Fibroblast of lung (primary cell): ENCODE measurements around the gene JPH3. TPM values are rescaled to one million over a fixed set of nuclear protein-coding genes. Genes with fewer than 3 reads are reported as not detected.
"Not testable (repeated sequence)": the region's sequence is repeated elsewhere in the genome, so short reads cannot be mapped to it uniquely, and the experiment has no call there.

Source experiments
- DNase-seq, 2 donors: peaks; one replicate each; pipeline versions ENCODE4 v3.0.0 to v3.0.0-alpha.2; 2010; ENCODE audit warnings: low read depth in 2 of 2
- H2AFZ ChIP-seq: 2 replicates; pipeline ENCODE4 v1.5.1; 2012; ENCODE audit warnings: low read length, control low read depth, inconsistent platforms
- H3K27ac ChIP-seq: 2 replicates; pipeline ENCODE4 v1.5.1; 2011; ENCODE audit warnings: low read length, control low read depth; ENCODE audit not compliant: insufficient read depth
- H3K27me3 ChIP-seq: 2 replicates; pipeline ENCODE4 v1.5.1; 2011; ENCODE audit warnings: mild to moderate bottlenecking, low read length; ENCODE audit not compliant: control insufficient read depth, insufficient read depth
- H3K36me3 ChIP-seq: 2 replicates; pipeline ENCODE4 v1.5.1; 2011; ENCODE audit warnings: low read length; ENCODE audit not compliant: control insufficient read depth, insufficient read depth
- H3K4me1 ChIP-seq: 2 replicates; pipeline ENCODE4 v1.5.1; 2011; ENCODE audit warnings: low read length; ENCODE audit not compliant: control insufficient read depth, insufficient read depth; ENCODE audit errors: extremely low read depth
- H3K4me2 ChIP-seq: 2 replicates; pipeline ENCODE4 v1.5.1; 2011; ENCODE audit warnings: low read length, control low read depth; ENCODE audit not compliant: insufficient read depth; ENCODE audit errors: extremely low read depth
- H3K4me3 ChIP-seq, 4 experiments: fragments of 200-600 bp in 1 of 4; sonication (generic) in 1 of 4; replicated peaks in 1 of 4; 2 replicates each; pipeline ENCODE4 v1.5.1; 2011 to 2016; ENCODE audit warnings: low read length in 4 of 4, low read depth in 3 of 4, mild to moderate bottlenecking in 3 of 4, control low read depth in 2 of 4, inconsistent platforms in 1 of 4, mixed read lengths in 1 of 4; ENCODE audit not compliant: insufficient read depth in 1 of 4; ENCODE audit errors: control extremely low read depth in 1 of 4
- H3K79me2 ChIP-seq: 2 replicates; pipeline ENCODE4 v1.5.1; 2012; ENCODE audit warnings: mild to moderate bottlenecking, low read length, inconsistent platforms; ENCODE audit not compliant: control insufficient read depth, insufficient read depth
- H3K9ac ChIP-seq: 2 replicates; pipeline ENCODE4 v1.5.1; 2011; ENCODE audit warnings: mild to moderate bottlenecking, low read length, control low read depth; ENCODE audit not compliant: insufficient read depth
- H3K9me3 ChIP-seq: 2 replicates; pipeline ENCODE4 v1.5.1; 2012; ENCODE audit warnings: low read depth, low read length; ENCODE audit not compliant: control insufficient read depth, insufficient read depth
- H4K20me1 ChIP-seq: 2 replicates; pipeline ENCODE4 v1.5.1; 2011; ENCODE audit warnings: low read length; ENCODE audit not compliant: control insufficient read depth, insufficient read depth; ENCODE audit errors: extremely low read depth
- CTCF ChIP-seq, 2 donors: IDR thresholded peaks in 1 of 2; conservative IDR thresholded peaks in 1 of 2; 1 replicate in 1 of 2; 2 replicates in 1 of 2; pipeline ENCODE4 v1.5.1; 2011 to 2012; ENCODE audit warnings: low read length in 2 of 2, control low read depth in 1 of 2, inconsistent platforms in 1 of 2, low read depth in 1 of 2, mild to moderate bottlenecking in 1 of 2
- EZH2 ChIP-seq: IDR thresholded peaks from 2 replicates; pipeline ENCODE4 v1.5.1; 2012; ENCODE audit warnings: low read length, control low read depth, mild to moderate bottlenecking; ENCODE audit errors: missing control alignments
- polyA plus RNA-seq, 2 donors: library from polyadenylated mRNA; depleted of rRNA in 1 of 2; stranded (reverse) in 1 of 2; unstranded in 1 of 2; fragments of >200 nt; gene quantifications; 2 replicates each; pipeline ENCODE4 v1.2.1, GENCODE V29; 2011 to 2012; ENCODE audit warnings: missing spikeins in 1 of 2
- total RNA-seq: library from RNA; depleted of rRNA; stranded (reverse); fragments of >200 nt; gene quantifications from 2 replicates; pipeline ENCODE4 v1.2.1, GENCODE V29; 2014

Gene JPH3
- total and polyA plus RNA-seq, 2 donors (not counting 1 experiment from before 2014, with no cell fraction given), result 0.01 TPM; not detected in 1

- H3K36me3 ChIP-seq, result no peaks in the 10 kb centered on the region
- no peak overlapping the region for H3K9ac ChIP-seq
- H3K4me3 ChIP-seq, result no peak overlapping the region
- no peak overlapping the region for H3K27ac ChIP-seq
- DNase-seq, result no peak
- peaks cover 9% of the 10 kb centered on the region for H3K4me1 ChIP-seq
- no peaks in the 10 kb centered on the region for H3K9me3 ChIP-seq
- no peak overlapping the region for H3K4me2 ChIP-seq
- H2AFZ ChIP-seq, result no peak overlapping the region
- no peaks in the 10 kb centered on the region for H4K20me1 ChIP-seq
- H3K79me2 ChIP-seq, result no peaks in the 10 kb centered on the region
- TF ChIP-seq CTCF (conservative IDR thresholded peaks at IDR 0.05 in 1 of 2, IDR thresholded peaks at IDR 0.05 in 1 of 2; ENCODE audit: low read depth in 1 of 2, low read length in 2 of 2) (no peak), EZH2 (no peak)
- no peaks in the 10 kb centered on the region for H3K27me3 ChIP-seq
Measured at GRCh38 chr16:87680272-87680644, 78.0 kb downstream of the JPH3 start.

- H3K27me3 ChIP-seq, H3K4me1 ChIP-seq, H4K20me1 ChIP-seq, H3K36me3 ChIP-seq, H2AFZ ChIP-seq, H3K9me3 ChIP-seq, H3K79me2 ChIP-seq, DNase-seq, H3K4me3 ChIP-seq, H3K9ac ChIP-seq, H3K27ac ChIP-seq, H3K4me2 ChIP-seq: not testable (repeated sequence)
Measured at GRCh38 chr16:87681051-87681602, 78.8 kb downstream of the JPH3 start.

- no peak overlapping the region for H3K4me2 ChIP-seq
- H3K27me3 ChIP-seq, result no peaks in the 10 kb centered on the region
- no peaks in the 10 kb centered on the region for H3K36me3 ChIP-seq
- no peak overlapping the region for H2AFZ ChIP-seq
- H3K27ac ChIP-seq, result no peak overlapping the region
- DNase-seq, result peak; percentile 66 to 68
- no peaks in the 10 kb centered on the region for H3K79me2 ChIP-seq
- no peak overlapping the region for H3K9ac ChIP-seq
- H4K20me1 ChIP-seq, result no peaks in the 10 kb centered on the region
- no peak overlapping the region for H3K4me3 ChIP-seq
- H3K9me3 ChIP-seq, result no peaks in the 10 kb centered on the region
- peaks cover 9% of the 10 kb centered on the region for H3K4me1 ChIP-seq
- peak; percentile 20 to 35 for TF ChIP-seq CTCF (conservative IDR thresholded peaks at IDR 0.05 in 1 of 2, IDR thresholded peaks at IDR 0.05 in 1 of 2; ENCODE audit: low read depth in 1 of 2, low read length in 2 of 2)
- no peak for TF ChIP-seq EZH2
Measured at GRCh38 chr16:87681981-87682570, 79.8 kb downstream of the JPH3 start.
